ENCODE data around the gene PSAP. TPM values are rescaled to one million over a fixed set of nuclear protein-coding genes. Genes with fewer than 3 reads are reported as not detected.
"Not testable (repeated sequence)": the region's sequence is repeated elsewhere in the genome, so short reads cannot be mapped to it uniquely, and the experiment has no call there.

PSAP gene
- total RNA-seq, 2 donors from 2014 or later = 1,145 to 1,486 TPM

GRCh38 chr10:71878327-71879034 lies 27.4 kb upstream of the PSAP start:
- no peaks in the 10 kb centered on the region for H3K36me3 ChIP-seq
- no peak for TF ChIP-seq CTCF (IDR thresholded peaks at IDR 0.05)
- no peak overlapping the region for H3K4me3 ChIP-seq
- H3K4me1 ChIP-seq = no peaks in the 10 kb centered on the region
- no peaks in the 10 kb centered on the region for H3K27me3 ChIP-seq
- no peak overlapping the region for H3K27ac ChIP-seq
- no peak for DNase-seq (ENCODE audit: low spot score)
- H3K9me3 ChIP-seq = no peaks in the 10 kb centered on the region

- no peak for DNase-seq (ENCODE audit: low spot score)
- no peak for TF ChIP-seq CTCF (IDR thresholded peaks at IDR 0.05)
- Histone ChIP-seq H3K36me3 (no peaks in the 10 kb centered on the region), H3K27ac (no peak overlapping the region), H3K4me3 (no peak overlapping the region), H3K27me3 (no peaks in the 10 kb centered on the region), H3K4me1 (no peaks in the 10 kb centered on the region), H3K9me3 (no peaks in the 10 kb centered on the region)
These were observed 26.8 kb upstream of the PSAP start for GRCh38 chr10:71877821-71878220.

GRCh38 chr10:71874680-71875354 lies 23.8 kb upstream of the PSAP start:
- DNase-seq (ENCODE audit: low spot score) = not testable (repeated sequence)

GRCh38 chr10:71873582-71874211 lies 22.6 kb upstream of the PSAP start:
- no peak for TF ChIP-seq CTCF (IDR thresholded peaks at IDR 0.05)
- no peaks in the 10 kb centered on the region for H3K36me3 ChIP-seq
- H3K27me3 ChIP-seq = no peaks in the 10 kb centered on the region
- DNase-seq (ENCODE audit: low spot score) = no peak
- H3K9me3 ChIP-seq = no peaks in the 10 kb centered on the region
- H3K4me1 ChIP-seq = peaks cover 0 to 10% of the 10 kb centered on the region in 2 donors
- H3K4me3 ChIP-seq = no peak overlapping the region
- no peak overlapping the region for H3K27ac ChIP-seq

More at GRCh38 chr10:71874680-71875354, 23.8 kb upstream of the PSAP start:
- not testable (repeated sequence) for H3K9me3 ChIP-seq, H3K4me3 ChIP-seq, H3K4me1 ChIP-seq, H3K27me3 ChIP-seq, H3K36me3 ChIP-seq, H3K27ac ChIP-seq

- H3K36me3 ChIP-seq; H3K27me3 ChIP-seq; DNase-seq (ENCODE audit: low spot score); H3K9me3 ChIP-seq; H3K27ac ChIP-seq; H3K4me3 ChIP-seq; H3K4me1 ChIP-seq: not testable (repeated sequence)
These were observed 18.6 kb upstream of the PSAP start for GRCh38 chr10:71869601-71870000.

- H3K9me3 ChIP-seq = no peaks in the 10 kb centered on the region
- H3K4me3 ChIP-seq = no peak overlapping the region
- no peaks in the 10 kb centered on the region for H3K36me3 ChIP-seq
- TF ChIP-seq CTCF (IDR thresholded peaks at IDR 0.05) = no peak
- no peak overlapping the region for H3K27ac ChIP-seq
- H3K4me1 ChIP-seq = peaks cover 0 to 10% of the 10 kb centered on the region in 2 donors
- H3K27me3 ChIP-seq = no peaks in the 10 kb centered on the region
- peak; percentile 73 for DNase-seq (ENCODE audit: low spot score)
These were observed 17.2 kb upstream of the PSAP start for GRCh38 chr10:71868192-71868697.

Data from right atrium auricular region (tissue), 2 donors.